Upper lobe of right lung (tissue), 1 donor: Measurements from ENCODE around the gene PALM2AKAP2. TPM values are rescaled to one million over a fixed set of nuclear protein-coding genes. Genes with fewer than 3 reads are reported as not detected.
"Not testable (repeated sequence)": the region's sequence is repeated elsewhere in the genome, so short reads cannot be mapped to it uniquely, and the experiment has no call there.

ENCODE experiments used
- ATAC-seq: fragments of 200-7000 bp; cut with Tn5 transposase; one replicate; pipeline ENCODE4 v1.9.1; 2020; ENCODE audit warnings: mild to moderate bottlenecking, moderate library complexity
- DNase-seq: peaks from one replicate; pipeline ENCODE4 v3.0.0-alpha.2; 2020
- H3K27ac ChIP-seq: fragments of 200-600 bp; one replicate; pipeline ENCODE4 v1.8.0; 2022
- H3K27me3 ChIP-seq: fragments of 200-600 bp; one replicate; pipeline ENCODE4 v1.8.0; 2022; ENCODE audit warnings: mild to moderate bottlenecking
- H3K36me3 ChIP-seq: fragments of 200-600 bp; one replicate; pipeline ENCODE4 v1.8.0; 2022
- H3K4me1 ChIP-seq: fragments of 200-600 bp; one replicate; pipeline ENCODE4 v1.8.0; 2022
- H3K4me3 ChIP-seq: fragments of 200-600 bp; one replicate; pipeline ENCODE4 v1.8.0; 2022; ENCODE audit warnings: mild to moderate bottlenecking
- H3K9me3 ChIP-seq: fragments of 200-600 bp; one replicate; pipeline ENCODE4 v1.8.0; 2022
- CTCF ChIP-seq: fragments of 200-600 bp; IDR thresholded peaks from one replicate; pipeline ENCODE4 v1.8.0; 2022; ENCODE audit warnings: antibody characterized with exemption
- intact Hi-C: fragments of 100-400 bp; cut with DNase I; formaldehyde crosslinking; loops from one replicate; pipeline ENCODE4 v1.11.0; 2022
- total RNA-seq: library from RNA; stranded (reverse); fragmentation: NEBNext Ultra II Directional; extraction: Animal tissue kit (Norgen Biotek cat#: 25700); gene quantifications from one replicate; pipeline ENCODE4 v1.2.1, GENCODE V29; 2021
- donor health status: DM: no; HTN: yes; CAD: no; lungs with severe emphysema.

The PALM2AKAP2 gene
- total RNA-seq, 1 donor from 2014 or later: 52.4 TPM

DNA sequence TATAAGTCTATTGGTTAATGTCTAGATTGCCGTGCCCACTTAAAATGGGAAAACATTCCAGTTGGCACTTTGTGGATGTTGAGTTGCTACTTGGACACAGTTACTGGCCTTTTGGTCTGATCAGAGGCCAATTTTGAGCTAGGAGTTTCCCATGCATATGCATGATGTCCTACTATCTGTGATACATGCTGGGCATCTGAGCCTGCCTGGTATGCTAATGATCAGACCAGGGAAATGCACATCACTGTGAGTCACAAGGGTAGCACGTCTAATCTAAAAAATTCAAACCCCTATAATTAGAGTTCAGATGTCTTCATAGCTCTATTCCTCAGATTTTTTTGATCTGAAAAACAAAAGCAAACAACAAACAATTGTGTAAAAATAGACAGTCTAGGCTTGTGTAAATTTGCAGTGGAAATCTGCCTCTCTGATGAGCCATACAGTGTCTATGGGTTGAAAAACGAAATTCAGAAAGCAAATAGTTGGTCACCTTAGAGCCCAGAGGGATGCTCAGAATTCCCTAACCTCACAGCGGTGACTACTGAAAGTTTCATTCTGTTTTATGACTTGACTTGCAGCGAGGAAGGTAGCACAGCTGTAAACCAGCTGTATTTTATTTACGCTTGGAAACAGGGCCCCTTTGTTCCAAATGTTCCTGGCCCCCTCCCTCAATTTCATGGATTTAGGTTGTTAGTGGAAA lies 37.3 kb downstream of the PALM2AKAP2 start:
- Histone ChIP-seq H3K36me3 (no peaks in the 10 kb centered on the region), H3K9me3 (no peaks in the 10 kb centered on the region), H3K27me3 (no peaks in the 10 kb centered on the region), H3K27ac (no peak overlapping the region), H3K4me3 (no peak overlapping the region), H3K4me1 (no peaks in the 10 kb centered on the region)
- intact Hi-C loops: loop anchor here (10.0 kb wide), 1 partner anchor 242 kb away; no protein-coding TSS in a partner anchor
- TF ChIP-seq CTCF: no peak
- DNase-seq (no peak), ATAC-seq (no peak)

DNA sequence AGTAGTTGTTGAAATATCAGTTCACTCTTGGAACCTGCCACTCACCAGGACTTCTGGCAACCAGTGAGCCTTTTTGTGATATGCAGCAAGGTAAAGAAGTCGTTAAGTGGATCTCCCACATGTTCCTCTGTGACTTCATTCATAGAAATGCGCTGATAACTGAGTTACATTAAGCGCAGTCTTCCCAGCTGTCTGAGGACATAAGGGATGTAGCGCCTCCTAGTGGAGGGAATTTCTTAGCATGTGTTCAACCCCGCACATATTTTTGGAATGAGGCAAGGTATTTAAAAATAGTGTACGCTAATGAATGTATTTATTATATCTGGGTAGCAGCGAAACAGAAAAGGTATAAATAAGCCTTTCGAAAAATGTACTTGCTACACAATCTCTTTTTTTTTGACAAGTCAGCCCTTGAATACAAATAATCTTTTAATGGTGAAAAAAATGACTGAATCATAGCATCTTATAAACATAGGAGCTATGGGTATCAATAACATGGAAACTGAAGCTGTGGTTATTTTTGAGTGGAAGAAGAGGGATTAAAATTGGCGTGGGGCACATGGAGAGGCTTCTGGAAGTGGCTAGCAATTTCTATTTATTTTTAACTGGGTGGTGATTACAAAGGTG lies 38.0 kb downstream of the PALM2AKAP2 start:
- ATAC-seq (peak; percentile 91), DNase-seq (no peak)
- no peaks in the 10 kb centered on the region for H3K27me3 ChIP-seq
- no peak overlapping the region for H3K27ac ChIP-seq
- no peak overlapping the region for H3K4me3 ChIP-seq
- no peaks in the 10 kb centered on the region for H3K36me3 ChIP-seq
- no peaks in the 10 kb centered on the region for H3K4me1 ChIP-seq
- no peaks in the 10 kb centered on the region for H3K9me3 ChIP-seq
- intact Hi-C loops: loop anchor here (10.0 kb wide), 1 partner anchor 243 kb away; no protein-coding TSS in a partner anchor
- peak; percentile 84 for TF ChIP-seq CTCF

GRCh38 chr9:109821711-109822110 lies 41.7 kb downstream of the PALM2AKAP2 start:
- H3K36me3 ChIP-seq: no peaks in the 10 kb centered on the region
- H3K9me3 ChIP-seq: no peaks in the 10 kb centered on the region
- no peaks in the 10 kb centered on the region for H3K27me3 ChIP-seq
- no peak for DNase-seq
- no peak overlapping the region for H3K27ac ChIP-seq
- H3K4me1 ChIP-seq: no peaks in the 10 kb centered on the region
- no peak for TF ChIP-seq CTCF
- intact Hi-C loops: no loop called here
- ATAC-seq: no peak
- no peak overlapping the region for H3K4me3 ChIP-seq

GRCh38 chr9:109825383-109825782 lies 45.4 kb downstream of the PALM2AKAP2 start:
- H3K27ac ChIP-seq, H3K4me3 ChIP-seq, H3K36me3 ChIP-seq, DNase-seq, H3K4me1 ChIP-seq, H3K9me3 ChIP-seq, ATAC-seq, intact Hi-C loops, H3K27me3 ChIP-seq: not testable (repeated sequence)

- H3K4me1 ChIP-seq: no peaks in the 10 kb centered on the region
- H3K27ac ChIP-seq: no peak overlapping the region
- H3K4me3 ChIP-seq: no peak overlapping the region
- ATAC-seq: no peak
- no peaks in the 10 kb centered on the region for H3K36me3 ChIP-seq
- no peaks in the 10 kb centered on the region for H3K27me3 ChIP-seq
- no peak for DNase-seq
- intact Hi-C loops: no loop called here
- TF ChIP-seq CTCF: no peak
- no peaks in the 10 kb centered on the region for H3K9me3 ChIP-seq
Observed at GRCh38 chr9:109826559-109826958, 46.6 kb downstream of the PALM2AKAP2 start.

GRCh38 chr9:109828254-109828653 lies 48.3 kb downstream of the PALM2AKAP2 start:
- no peaks in the 10 kb centered on the region for H3K4me1 ChIP-seq
- H3K36me3 ChIP-seq: no peaks in the 10 kb centered on the region
- no peak for TF ChIP-seq CTCF
- H3K9me3 ChIP-seq: no peaks in the 10 kb centered on the region
- no peak overlapping the region for H3K4me3 ChIP-seq
- ATAC-seq (no peak), DNase-seq (no peak)
- no peak overlapping the region for H3K27ac ChIP-seq
- intact Hi-C loops: no loop called here
- H3K27me3 ChIP-seq: no peaks in the 10 kb centered on the region
